Measurements from ENCODE around the gene HACL1. TPM values are rescaled to one million over a fixed set of nuclear protein-coding genes. Genes with fewer than 3 reads are reported as not detected.

The HACL1 gene
- total and polyA plus RNA-seq, 5 donors from 2014 or later: 35.8 to 44.8 (median 36.0) TPM

DNA sequence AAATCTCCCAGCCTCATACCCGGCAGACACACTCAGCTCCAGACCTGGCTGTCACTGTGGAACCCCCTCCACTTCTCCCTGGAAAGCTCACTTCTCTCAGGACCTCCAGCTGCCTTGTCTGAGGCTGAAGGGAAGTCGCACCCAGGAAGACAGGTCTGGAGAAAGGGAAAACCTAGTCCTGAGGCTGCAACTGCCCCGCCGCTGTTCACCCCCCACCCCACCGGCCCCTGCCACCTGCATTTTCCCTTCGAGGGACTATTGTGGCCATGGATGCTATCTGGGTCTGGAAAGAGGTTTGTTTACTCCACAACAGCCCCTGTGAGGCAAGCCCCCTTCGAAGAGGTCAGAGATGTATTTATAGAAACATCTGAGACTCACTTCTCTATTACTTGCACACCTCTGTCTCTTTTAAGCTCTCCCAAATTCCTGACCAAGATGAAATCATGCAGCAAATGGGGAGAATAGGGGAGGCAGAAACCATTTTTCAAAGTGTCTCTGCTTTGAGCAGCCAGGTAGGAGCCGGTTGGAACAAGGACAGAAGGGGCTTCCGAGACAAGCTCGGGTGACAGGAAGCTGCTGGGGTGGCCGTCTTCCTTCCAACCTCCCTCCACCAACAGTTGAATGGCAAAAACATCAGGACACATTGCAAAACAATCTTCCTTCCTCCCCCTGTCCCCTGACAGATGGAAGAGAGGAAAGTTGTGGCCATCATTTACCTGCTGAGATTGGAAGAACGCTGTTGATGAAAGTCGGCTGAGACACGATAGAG is 80.4 kb downstream of the HACL1 start:
- Histone ChIP-seq H3K4me3 (ENCODE audit: low read depth, low read length) (no peak overlapping the region), H3K4me1 (ENCODE audit: control insufficient read depth, insufficient read depth, low read length, poor library complexity, severe bottlenecking) (peaks cover 4% of the 10 kb centered on the region), H3K9me3 (ENCODE audit: control insufficient read depth in 2 of 2, low read length in 2 of 2) (no peaks in the 10 kb centered on the region), H3K27ac (ENCODE audit: insufficient read depth, low read length, poor library complexity, severe bottlenecking) (no peak overlapping the region), H3K27me3 (ENCODE audit: control insufficient read depth, insufficient read depth, low read length) (no peaks in the 10 kb centered on the region), H3K36me3 (ENCODE audit: control insufficient read depth, insufficient read depth, low read length) (no peaks in the 10 kb centered on the region)
- Mint-ChIP-seq H3K27me3 (no peaks in the 10 kb centered on the region), H3K4me3 (no peak overlapping the region), H3K4me1 (peaks cover under 1 to 5% (median 3%) of the 10 kb centered on the region in 4 donors), H3K9me3 (peaks cover 0 to 2% (median 0%) of the 10 kb centered on the region in 7 donors), H3K27ac (peak overlapping the region in 2 of 3 donors; percentile 66 to 69), H3K36me3 (peaks cover 3% of the 10 kb centered on the region)
- no peak for DNase-seq
- ATAC-seq (ENCODE audit: low read depth in 2 of 2): no peak

DNA sequence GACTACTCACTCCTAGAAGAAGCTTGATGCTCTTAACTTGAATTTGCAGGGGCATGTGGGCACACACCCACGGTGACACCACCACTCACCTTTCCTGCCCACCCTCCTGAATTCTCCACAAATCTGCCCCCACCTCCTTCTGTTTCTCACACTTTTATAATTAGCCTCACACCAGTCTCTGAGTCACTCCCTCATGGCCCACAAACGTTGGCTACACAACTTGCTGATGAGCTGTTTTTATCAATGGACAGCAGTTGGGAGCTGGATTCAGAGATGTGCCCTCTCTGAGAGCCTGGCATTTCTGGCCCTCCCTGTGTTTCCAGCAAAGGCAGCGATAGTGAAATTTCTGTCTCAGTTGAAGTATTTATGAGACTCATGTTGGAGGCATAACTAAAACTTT is 81.2 kb downstream of the HACL1 start:
- H3K4me3 ChIP-seq (ENCODE audit: low read depth, low read length): no peak overlapping the region
- no peak overlapping the region for H3K27ac ChIP-seq (ENCODE audit: insufficient read depth, low read length, poor library complexity, severe bottlenecking)
- no peaks in the 10 kb centered on the region for H3K9me3 Mint-ChIP-seq
- ATAC-seq (ENCODE audit: low read depth in 2 of 2) (no peak), DNase-seq (no peak)
- peaks cover 4% of the 10 kb centered on the region for H3K4me1 ChIP-seq (ENCODE audit: control insufficient read depth, insufficient read depth, low read length, poor library complexity, severe bottlenecking)
- H3K36me3 Mint-ChIP-seq: no peaks in the 10 kb centered on the region
- H3K27ac Mint-ChIP-seq: peak overlapping the region in 2 of 3 donors; percentile 20 to 55
- H3K4me1 Mint-ChIP-seq: peaks cover 0 to 5% (median 3%) of the 10 kb centered on the region in 4 donors
- no peaks in the 10 kb centered on the region for H3K27me3 Mint-ChIP-seq
- H3K36me3 ChIP-seq (ENCODE audit: control insufficient read depth, insufficient read depth, low read length): no peaks in the 10 kb centered on the region
- no peaks in the 10 kb centered on the region for H3K9me3 ChIP-seq (ENCODE audit: control insufficient read depth in 2 of 2, low read length in 2 of 2)
- H3K27me3 ChIP-seq (ENCODE audit: control insufficient read depth, insufficient read depth, low read length): no peaks in the 10 kb centered on the region
- H3K4me3 Mint-ChIP-seq: no peak overlapping the region

DNA sequence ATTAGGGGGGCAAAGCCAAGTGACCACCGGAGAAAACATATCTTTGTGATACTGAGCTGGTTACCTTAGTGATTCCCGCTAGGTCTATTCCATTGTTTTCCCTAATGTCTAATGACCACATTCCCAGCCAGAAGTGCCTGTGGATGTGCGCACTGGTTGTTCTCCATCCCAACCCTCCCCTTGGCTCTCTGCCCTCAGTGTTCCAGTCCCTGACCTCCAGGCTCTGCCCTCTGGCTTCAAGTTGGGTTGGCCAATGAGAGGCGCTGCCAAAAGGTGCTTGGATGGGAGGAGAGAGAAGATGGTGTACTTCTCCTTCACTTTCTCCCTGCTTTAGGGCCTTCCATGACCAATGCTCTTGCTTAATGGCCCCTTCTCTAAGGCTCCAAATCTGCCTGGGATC is 82.3 kb downstream of the HACL1 start:
- DNase-seq: no peak
- no peaks in the 10 kb centered on the region for H3K36me3 ChIP-seq (ENCODE audit: control insufficient read depth, insufficient read depth, low read length)
- H3K27ac Mint-ChIP-seq: no peak overlapping the region
- no peaks in the 10 kb centered on the region for H3K9me3 ChIP-seq (ENCODE audit: control insufficient read depth in 2 of 2, low read length in 2 of 2)
- no peaks in the 10 kb centered on the region for H3K9me3 Mint-ChIP-seq
- H3K4me3 ChIP-seq (ENCODE audit: low read depth, low read length): no peak overlapping the region
- H3K4me1 ChIP-seq (ENCODE audit: control insufficient read depth, insufficient read depth, low read length, poor library complexity, severe bottlenecking): peaks cover 4% of the 10 kb centered on the region
- no peak overlapping the region for H3K27ac ChIP-seq (ENCODE audit: insufficient read depth, low read length, poor library complexity, severe bottlenecking)
- peaks cover 0 to 5% (median 4%) of the 10 kb centered on the region in 4 donors for H3K4me1 Mint-ChIP-seq
- no peaks in the 10 kb centered on the region for H3K27me3 Mint-ChIP-seq
- no peaks in the 10 kb centered on the region for H3K27me3 ChIP-seq (ENCODE audit: control insufficient read depth, insufficient read depth, low read length)
- no peaks in the 10 kb centered on the region for H3K36me3 Mint-ChIP-seq
- no peak overlapping the region for H3K4me3 Mint-ChIP-seq
- no peak for ATAC-seq (ENCODE audit: low read depth in 2 of 2)

DNA sequence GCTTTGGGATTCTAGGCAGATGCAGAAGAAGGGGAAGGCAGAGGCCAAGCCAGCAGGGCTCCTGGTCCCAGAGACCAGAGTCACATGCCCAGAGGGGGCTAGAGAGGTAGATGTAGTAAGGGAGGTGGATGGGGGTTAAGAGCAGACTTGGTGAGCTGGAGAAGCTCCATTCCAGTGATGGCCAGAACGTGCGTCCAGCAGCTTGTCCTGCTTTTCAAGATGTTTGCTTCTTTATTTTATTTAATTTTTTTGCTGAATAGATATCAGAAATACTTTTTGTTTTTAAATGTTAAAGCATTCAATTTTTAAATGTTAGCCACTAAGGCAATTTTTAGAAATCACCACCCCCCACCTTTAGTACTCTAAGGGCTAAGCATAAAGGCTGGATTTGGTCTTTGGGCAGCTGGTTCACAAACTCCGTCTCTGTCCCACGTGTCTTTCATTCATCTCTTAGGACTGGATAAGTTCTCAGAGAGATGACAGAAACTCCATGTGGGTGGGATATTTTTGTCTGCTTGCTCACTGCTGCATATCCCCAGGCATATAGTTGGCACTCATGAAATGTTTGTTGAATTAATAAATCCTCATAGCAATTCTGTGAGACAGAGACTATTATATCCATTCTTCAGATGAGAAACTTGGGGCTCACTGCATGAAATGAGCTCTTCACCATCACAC is 86.6 kb downstream of the HACL1 start:
- H3K9me3 ChIP-seq (ENCODE audit: control insufficient read depth in 2 of 2, low read length in 2 of 2): no peaks in the 10 kb centered on the region
- H3K4me3 ChIP-seq (ENCODE audit: low read depth, low read length): no peak overlapping the region
- H3K4me3 Mint-ChIP-seq: no peak overlapping the region
- no peaks in the 10 kb centered on the region for H3K36me3 ChIP-seq (ENCODE audit: control insufficient read depth, insufficient read depth, low read length)
- peaks cover 0 to 6% (median 3%) of the 10 kb centered on the region in 4 donors for H3K4me1 Mint-ChIP-seq
- H3K27me3 Mint-ChIP-seq: no peaks in the 10 kb centered on the region
- peak overlapping the region in 2 of 3 donors; percentile 38 to 75 for H3K27ac Mint-ChIP-seq
- ATAC-seq (ENCODE audit: low read depth in 2 of 2) (no peak), DNase-seq (no peak)
- H3K36me3 Mint-ChIP-seq: no peaks in the 10 kb centered on the region
- H3K9me3 Mint-ChIP-seq: no peaks in the 10 kb centered on the region
- H3K4me1 ChIP-seq (ENCODE audit: control insufficient read depth, insufficient read depth, low read length, poor library complexity, severe bottlenecking): no peaks in the 10 kb centered on the region
- no peak overlapping the region for H3K27ac ChIP-seq (ENCODE audit: insufficient read depth, low read length, poor library complexity, severe bottlenecking)
- no peaks in the 10 kb centered on the region for H3K27me3 ChIP-seq (ENCODE audit: control insufficient read depth, insufficient read depth, low read length)

DNA sequence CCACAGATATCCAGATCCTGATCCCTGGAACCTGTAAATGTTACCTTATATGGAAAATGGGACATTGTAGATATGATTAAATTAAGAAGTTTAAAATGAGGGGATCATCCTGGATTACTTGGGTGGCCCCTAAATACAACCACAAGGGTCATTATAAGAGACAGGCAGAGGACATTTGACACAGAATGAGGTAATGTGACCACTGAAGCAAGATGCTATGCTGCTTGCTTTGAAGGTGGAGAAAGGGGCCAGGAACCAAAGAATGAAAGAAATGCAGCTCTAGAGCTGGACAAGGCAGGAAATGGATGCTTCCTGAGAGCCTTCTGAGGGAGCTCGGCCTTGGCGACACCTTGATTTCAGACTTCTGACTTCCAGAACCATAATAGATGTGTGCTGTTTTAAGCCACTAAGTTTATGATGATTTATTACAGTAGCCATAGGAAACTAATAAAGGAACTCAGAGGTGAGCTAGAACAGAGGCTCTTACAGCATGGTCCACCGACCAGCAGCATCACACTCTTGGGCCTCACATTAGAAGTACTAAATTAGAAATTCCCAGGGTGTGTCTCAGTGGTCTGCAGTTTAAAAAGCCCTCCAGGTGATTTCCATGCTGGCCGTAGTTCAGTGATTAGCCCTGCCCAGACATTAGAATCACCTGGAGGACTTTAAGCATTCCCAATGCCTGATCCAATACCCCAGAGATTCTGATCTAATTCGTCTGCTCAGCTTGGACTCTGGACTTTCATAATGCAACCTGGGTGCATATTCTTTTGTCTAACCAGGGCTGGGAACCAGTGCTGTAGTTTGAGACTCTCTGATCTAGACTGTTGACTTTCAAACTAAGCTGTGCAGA is 87.3 kb downstream of the HACL1 start:
- Histone ChIP-seq H3K36me3 (ENCODE audit: control insufficient read depth, insufficient read depth, low read length) (no peaks in the 10 kb centered on the region), H3K27ac (ENCODE audit: insufficient read depth, low read length, poor library complexity, severe bottlenecking) (no peak overlapping the region), H3K27me3 (ENCODE audit: control insufficient read depth, insufficient read depth, low read length) (no peaks in the 10 kb centered on the region), H3K4me1 (ENCODE audit: control insufficient read depth, insufficient read depth, low read length, poor library complexity, severe bottlenecking) (no peaks in the 10 kb centered on the region), H3K9me3 (ENCODE audit: control insufficient read depth in 2 of 2, low read length in 2 of 2) (no peaks in the 10 kb centered on the region), H3K4me3 (ENCODE audit: low read depth, low read length) (no peak overlapping the region)
- DNase-seq (no peak), ATAC-seq (ENCODE audit: low read depth in 2 of 2) (no peak)
- Mint-ChIP-seq H3K27me3 (no peaks in the 10 kb centered on the region), H3K4me1 (peaks cover 0 to 6% (median 3%) of the 10 kb centered on the region in 4 donors), H3K27ac (peak overlapping the region in 1 of 3 donors; percentile 10), H3K4me3 (no peak overlapping the region), H3K36me3 (no peaks in the 10 kb centered on the region), H3K9me3 (no peaks in the 10 kb centered on the region)

DNA sequence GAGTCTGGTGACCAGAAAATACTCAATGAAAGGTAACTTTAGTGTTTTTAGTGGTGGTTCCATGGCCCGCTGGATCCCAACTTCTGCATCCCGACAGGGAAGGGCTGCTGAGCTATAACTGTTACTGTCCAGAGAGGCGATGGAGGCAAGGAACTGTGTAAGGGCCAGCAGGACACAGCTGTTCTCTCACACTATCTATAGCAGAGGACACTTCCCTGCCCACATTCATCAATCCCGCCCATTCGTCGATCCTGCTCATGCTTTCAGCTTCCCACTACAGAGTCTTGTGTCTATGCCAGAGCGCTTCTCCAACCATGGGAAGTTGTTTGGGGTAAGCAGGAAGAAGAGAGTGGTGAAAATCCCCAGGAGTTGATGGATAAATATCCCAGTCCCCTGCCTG is 88.3 kb downstream of the HACL1 start:
- no peak overlapping the region for H3K4me3 ChIP-seq (ENCODE audit: low read depth, low read length)
- Mint-ChIP-seq H3K4me1 (peaks cover 2 to 6% (median 4%) of the 10 kb centered on the region in 4 donors), H3K36me3 (no peaks in the 10 kb centered on the region), H3K27ac (peak overlapping the region in 1 of 3 donors; percentile 10), H3K9me3 (no peaks in the 10 kb centered on the region), H3K4me3 (no peak overlapping the region), H3K27me3 (no peaks in the 10 kb centered on the region)
- no peaks in the 10 kb centered on the region for H3K4me1 ChIP-seq (ENCODE audit: control insufficient read depth, insufficient read depth, low read length, poor library complexity, severe bottlenecking)
- no peaks in the 10 kb centered on the region for H3K27me3 ChIP-seq (ENCODE audit: control insufficient read depth, insufficient read depth, low read length)
- no peak for ATAC-seq (ENCODE audit: low read depth in 2 of 2)
- H3K27ac ChIP-seq (ENCODE audit: insufficient read depth, low read length, poor library complexity, severe bottlenecking): no peak overlapping the region
- DNase-seq: no peak
- H3K9me3 ChIP-seq (ENCODE audit: control insufficient read depth in 2 of 2, low read length in 2 of 2): no peaks in the 10 kb centered on the region
- H3K36me3 ChIP-seq (ENCODE audit: control insufficient read depth, insufficient read depth, low read length): no peaks in the 10 kb centered on the region

DNA sequence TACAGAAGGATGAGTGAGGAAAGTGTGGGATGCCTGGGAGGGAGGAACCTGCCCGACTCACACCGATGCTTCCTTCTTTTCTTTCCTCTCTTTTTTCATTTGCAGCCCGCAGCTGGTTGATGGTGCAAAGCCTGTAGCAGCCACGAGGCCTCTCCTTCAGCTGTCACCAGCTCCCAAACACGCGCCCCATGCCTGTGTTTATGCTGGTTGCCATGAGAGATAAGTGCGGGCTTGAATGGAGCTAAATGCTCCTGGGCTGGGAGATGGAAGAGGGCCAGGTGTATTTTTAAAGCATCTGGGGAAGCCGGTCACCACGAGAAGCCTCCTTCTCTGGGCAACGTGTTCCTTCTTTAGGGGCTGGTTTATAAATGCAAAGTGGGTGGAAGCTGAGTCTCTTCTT is 89.2 kb downstream of the HACL1 start:
- H3K27ac ChIP-seq (ENCODE audit: insufficient read depth, low read length, poor library complexity, severe bottlenecking): no peak overlapping the region
- ATAC-seq (ENCODE audit: low read depth in 2 of 2): no peak
- no peaks in the 10 kb centered on the region for H3K36me3 Mint-ChIP-seq
- no peaks in the 10 kb centered on the region for H3K36me3 ChIP-seq (ENCODE audit: control insufficient read depth, insufficient read depth, low read length)
- no peaks in the 10 kb centered on the region for H3K27me3 Mint-ChIP-seq
- H3K4me3 Mint-ChIP-seq: no peak overlapping the region
- no peaks in the 10 kb centered on the region for H3K9me3 Mint-ChIP-seq
- DNase-seq: no peak
- peaks cover 2 to 6% (median 5%) of the 10 kb centered on the region in 4 donors for H3K4me1 Mint-ChIP-seq
- H3K4me3 ChIP-seq (ENCODE audit: low read depth, low read length): no peak overlapping the region
- H3K27me3 ChIP-seq (ENCODE audit: control insufficient read depth, insufficient read depth, low read length): no peaks in the 10 kb centered on the region
- H3K9me3 ChIP-seq (ENCODE audit: control insufficient read depth in 2 of 2, low read length in 2 of 2): no peaks in the 10 kb centered on the region
- peak overlapping the region in 1 of 3 donors; percentile 2 for H3K27ac Mint-ChIP-seq
- H3K4me1 ChIP-seq (ENCODE audit: control insufficient read depth, insufficient read depth, low read length, poor library complexity, severe bottlenecking): no peaks in the 10 kb centered on the region
